GM03348 (cell line): ENCODE results near the gene ALKBH4.
A peak's percentile ranks its signal among the peaks of the same experiment; 100 is the strongest.
"Not testable (repeated sequence)": the region's sequence is repeated elsewhere in the genome, so short reads cannot be mapped to it uniquely, and the experiment has no call there.

ENCODE experiments used
- DNase-seq: peaks from one replicate; pipeline ENCODE4 v3.0.0; 2012; ENCODE audit warnings: low spot score

Gene ALKBH4

DNA sequence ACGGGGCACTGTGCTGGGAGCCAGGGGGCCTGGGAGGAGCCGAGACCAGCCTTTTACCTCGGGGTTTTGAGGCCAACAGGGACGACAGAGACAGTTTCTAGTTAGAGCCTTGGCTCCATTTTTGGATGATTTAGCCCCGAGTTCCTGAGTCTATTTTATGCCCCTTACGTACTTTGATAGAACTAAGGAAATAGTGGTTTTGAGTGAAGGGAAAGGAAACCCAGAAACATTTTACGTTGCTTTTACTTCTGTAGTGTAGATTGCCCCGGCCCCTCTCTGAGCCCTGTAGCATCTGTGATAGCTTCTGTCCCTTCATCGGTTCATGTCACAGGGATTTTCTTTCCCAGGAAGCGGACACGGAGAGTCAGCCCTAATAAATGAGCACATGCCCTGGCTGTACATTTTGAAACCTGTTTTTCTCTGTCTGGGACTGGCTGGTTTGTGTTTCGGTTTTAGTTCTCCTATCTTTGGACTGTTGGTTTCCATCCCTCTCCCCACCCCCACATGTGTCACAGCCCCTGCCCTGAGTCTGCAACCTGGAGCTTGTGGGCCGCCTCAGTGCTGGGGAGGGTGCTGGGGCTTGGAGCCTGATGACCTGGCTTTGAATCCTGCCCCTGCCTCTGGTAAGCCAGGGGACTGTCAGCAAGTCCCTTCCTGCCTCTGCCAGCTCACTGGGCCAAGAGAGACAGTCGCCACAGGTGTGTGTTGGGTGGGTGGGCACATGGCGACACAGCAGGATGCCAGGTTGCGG lies 38.2 kb downstream of the ALKBH4 start:
- DNase-seq = no peak

DNA sequence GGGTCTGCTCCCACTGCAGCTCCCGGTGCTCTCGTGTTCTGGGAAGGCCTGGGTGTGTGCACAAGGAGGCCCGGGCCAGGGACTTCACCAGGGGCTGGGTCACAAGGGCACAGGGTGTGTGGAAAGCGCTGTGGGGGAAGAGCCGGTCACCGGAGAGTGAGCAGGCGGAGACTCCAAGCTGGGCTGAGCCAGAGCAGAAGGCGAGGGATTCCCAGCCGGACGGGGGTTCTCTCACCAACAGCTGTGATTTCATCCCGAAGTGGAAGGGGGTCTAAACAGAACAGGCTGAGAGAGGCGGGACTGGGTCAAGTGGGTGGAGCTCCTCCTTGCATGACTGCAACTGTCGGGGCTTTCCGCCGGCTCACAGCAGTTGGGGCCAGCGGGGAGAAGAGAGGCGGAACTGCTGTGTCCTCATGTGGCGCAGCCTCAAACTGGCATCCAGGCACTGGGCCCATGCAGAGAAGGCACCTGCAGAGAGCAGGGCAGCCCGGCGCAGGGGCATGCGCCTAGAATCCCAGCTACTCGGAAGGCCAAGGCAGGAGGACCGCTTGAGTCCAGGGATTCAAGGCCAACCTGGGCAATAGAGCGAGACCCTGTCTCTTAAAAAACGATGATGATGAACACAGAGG lies 38.9 kb downstream of the ALKBH4 start:
- no peak for DNase-seq

DNA sequence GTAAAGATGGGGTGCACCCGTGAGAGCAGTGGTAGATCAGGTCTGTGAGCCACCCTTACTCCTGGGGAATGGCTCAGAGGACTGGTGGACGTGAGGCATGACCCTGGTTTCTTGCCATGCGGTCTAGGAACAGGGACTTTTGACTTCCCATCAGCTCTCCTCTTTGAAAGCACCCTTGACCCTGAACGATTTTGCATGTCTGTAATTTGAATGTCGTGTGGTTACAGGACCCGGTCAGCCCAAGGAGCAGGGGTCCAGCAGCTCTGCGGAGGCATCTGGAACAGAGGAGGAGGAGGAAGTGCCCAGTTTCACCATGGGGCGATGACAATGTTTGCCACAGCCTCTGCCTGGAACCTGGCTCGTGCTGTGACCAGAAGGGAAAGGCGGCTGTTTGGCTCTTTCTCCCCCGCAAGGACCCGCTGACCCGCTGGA lies 39.9 kb downstream of the ALKBH4 start:
- no peak for DNase-seq

DNA sequence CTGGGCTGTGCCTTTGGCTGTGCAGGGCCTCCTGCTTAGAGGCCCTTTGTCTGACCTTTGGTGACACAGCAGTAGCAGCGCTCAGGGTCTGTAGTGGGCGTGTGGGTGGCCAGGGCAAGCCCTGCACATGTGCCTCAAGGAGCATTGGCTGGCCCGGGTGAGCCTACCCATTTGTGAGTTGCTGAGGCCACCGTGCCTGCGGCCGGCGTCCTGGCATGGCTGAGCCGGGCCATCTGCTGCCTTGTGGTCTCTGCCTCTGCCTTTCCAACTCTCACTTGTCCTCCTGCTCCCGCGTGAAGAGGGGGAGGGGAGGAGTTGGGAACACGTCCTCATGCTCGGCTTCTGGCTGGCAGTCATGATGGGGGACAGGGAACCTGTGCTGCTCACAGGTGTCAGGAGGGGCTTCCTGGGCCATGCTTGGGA lies 40.5 kb downstream of the ALKBH4 start:
- no peak for DNase-seq

DNA sequence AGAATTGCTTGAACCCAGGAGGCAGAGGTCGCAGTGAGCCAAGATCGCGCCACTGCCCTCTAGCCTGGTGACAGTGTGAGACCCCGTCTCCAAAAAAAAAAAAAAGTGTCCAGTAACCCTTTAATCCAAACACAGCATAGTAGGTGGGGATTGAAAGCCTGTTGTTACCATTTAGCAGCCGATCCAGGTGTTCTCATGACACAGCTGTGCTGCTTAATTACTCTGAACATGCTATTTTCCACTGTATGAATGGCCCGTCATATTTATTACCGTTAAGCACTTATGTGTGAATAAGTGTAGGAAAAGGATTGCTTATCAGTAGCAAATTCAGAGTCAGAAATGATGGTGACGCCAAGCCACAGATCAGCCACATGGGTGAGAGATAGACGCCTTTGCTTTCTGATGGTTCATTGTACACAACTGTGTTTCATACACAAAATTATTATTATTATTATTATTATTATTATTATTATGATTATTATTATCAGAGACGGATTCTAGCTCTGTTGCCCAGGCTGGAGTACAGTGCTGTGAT lies 42.9 kb downstream of the ALKBH4 start:
- no peak for DNase-seq

DNA sequence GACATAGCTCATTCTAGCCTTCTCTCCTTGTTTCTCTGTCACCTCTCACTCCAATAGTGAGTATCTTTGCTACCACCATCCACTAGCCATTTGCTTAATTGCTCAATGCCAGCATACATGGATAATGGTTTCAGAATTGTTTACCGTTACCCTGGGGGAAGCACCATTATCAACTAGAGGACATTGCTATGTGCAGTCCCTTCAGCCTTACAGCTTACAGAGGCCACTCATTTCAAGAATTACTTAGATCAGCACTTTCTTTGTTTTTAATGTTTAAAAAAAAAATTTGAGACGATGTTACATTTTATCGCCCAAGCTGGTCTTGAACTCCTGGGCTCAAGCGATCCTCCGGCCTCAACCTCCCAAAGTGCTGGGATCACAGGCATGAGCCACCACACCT lies 46.1 kb downstream of the ALKBH4 start:
- DNase-seq = no peak

DNA sequence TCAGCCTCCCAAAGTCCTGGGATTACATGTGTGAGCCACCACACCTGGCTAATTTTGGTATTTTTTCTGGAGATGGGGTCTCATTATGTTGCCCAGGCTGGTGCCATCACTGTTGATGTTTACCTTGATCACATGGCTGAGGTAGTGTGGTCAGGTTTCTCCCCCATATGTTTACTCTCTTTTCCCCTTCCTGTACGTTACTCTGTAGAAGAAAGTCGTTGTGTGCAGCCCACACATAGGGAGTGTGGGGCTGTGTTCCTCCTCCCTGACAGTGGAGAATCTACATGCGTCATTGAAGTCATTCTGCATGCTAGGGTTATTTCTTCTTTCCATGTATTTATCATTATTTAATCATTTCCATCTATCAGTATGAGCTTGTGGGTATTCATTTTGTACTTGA lies 47.6 kb downstream of the ALKBH4 start:
- DNase-seq = no peak

DNA sequence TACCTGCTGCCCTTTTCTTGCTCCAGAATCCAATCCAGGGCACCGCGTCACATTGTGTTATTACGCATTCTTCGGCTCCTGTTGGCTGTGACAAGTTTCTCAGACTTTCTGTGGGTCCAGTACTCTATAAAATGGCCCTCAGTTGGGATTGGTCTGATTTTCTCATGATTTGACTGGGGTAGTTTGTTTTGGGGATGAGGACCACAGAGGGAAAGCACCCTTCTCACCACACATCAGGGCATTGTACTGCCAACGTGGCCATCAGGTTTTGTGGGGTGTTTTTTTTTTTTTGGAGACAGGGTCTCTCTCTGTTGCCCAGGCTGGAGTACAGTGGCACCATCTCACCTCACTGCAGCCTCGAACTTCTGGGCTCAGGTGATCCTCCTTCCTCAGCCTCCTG lies 48.3 kb downstream of the ALKBH4 start:
- no peak for DNase-seq

DNA sequence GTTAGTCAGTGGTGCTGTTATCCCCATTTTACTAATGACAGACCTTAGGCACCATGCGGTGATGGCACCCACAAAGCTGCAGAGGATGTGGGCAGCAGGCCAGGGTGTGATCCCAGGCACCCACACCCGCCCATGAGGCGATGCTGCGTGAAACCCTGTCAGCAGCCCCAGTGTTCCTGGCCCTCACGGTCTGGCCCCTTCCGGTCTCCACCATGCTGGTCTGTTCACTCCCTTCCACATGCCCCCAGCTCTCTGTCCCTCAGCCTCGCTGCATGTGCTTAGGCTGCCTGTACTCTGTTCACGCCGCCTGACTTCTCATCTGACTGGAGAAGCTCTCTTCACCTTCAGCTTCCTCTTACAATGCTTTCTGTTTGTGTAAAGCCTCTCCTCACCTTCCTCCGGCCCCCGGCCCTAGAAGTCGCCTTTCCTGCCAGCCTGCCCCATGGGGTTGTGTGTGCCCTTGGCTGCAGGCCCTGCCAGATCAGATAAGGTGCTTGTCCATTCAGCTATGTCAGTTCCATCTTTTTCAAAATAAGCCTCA lies 48.9 kb downstream of the ALKBH4 start:
- DNase-seq = no peak

DNA sequence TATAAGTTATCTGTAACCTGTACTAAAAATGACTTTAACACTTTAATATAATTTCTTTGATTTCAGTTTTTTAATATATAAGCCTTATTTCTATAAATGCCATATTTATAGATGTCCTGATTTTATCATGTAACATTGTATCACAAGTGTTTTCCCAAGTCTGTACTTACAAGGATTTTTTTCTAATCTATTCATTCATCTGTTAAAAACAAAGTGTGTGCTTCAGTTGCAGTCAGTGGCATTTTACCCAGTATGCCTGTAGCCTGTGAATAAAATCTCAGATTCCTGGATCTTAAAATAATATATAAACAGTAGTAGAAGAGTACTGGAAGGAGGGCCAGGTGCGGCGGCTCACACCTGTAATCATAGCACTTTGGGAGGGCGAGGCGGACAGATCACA lies 51.1 kb downstream of the ALKBH4 start:
- no peak for DNase-seq

DNA sequence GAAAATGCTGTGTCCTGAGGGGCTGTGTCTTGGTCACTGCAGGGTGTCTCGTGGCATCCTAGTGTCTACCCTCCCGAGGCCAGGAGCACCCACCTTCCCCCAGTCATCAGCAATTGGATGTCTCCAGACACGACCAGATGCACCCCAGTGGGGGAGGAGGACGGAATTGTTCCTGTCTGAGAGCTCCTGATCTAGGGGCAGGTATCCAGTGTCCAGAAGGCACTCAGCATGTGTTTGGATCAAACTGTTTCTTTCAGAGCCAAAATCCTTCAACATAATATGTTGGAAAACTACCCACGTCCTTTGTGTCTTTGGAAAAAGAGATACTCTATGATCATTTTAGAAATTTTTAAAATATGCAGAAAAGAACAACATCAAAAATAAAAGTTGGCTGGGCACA lies 51.6 kb downstream of the ALKBH4 start:
- no peak for DNase-seq

DNA sequence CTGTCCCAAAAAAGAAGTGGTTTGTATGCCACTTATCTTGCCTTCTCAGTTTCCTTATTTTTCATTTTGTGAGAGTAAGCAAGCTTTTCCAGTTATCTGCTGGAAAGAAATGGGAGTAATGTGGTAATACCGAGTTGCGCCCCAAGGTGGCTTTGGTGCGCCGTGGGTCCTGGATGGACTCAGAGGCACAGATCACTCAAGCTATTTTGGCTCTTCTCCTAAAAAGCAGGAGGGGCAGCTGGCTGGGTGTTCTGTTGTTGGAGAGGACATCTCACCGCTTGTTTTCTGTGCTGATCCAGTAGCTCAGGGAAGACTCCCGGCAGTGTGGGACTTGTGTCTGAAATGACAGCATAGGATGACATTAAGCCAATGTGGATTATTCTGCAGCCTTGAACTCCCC lies 52.1 kb downstream of the ALKBH4 start:
- peak; percentile 62 for DNase-seq

DNA sequence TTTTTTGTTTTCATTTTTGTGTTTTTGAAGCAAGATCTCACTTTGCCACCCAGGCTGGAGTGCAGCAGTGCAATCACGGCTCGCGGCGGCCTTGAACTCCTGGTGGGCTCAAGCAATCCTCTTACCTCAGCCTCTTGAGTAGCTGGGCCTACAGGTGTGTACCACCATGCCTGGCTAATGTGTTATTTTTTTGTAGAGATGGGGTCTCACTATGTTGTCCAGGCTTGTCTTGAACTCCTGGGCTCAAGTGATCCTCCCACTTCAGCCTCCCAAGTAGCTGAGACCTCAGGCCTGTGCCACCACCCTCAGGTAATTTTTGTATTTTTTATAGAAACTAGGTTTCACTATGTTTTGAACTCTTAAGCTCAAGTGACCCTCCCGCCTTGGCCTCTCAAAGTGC lies 53.7 kb downstream of the ALKBH4 start:
- no peak for DNase-seq

DNA sequence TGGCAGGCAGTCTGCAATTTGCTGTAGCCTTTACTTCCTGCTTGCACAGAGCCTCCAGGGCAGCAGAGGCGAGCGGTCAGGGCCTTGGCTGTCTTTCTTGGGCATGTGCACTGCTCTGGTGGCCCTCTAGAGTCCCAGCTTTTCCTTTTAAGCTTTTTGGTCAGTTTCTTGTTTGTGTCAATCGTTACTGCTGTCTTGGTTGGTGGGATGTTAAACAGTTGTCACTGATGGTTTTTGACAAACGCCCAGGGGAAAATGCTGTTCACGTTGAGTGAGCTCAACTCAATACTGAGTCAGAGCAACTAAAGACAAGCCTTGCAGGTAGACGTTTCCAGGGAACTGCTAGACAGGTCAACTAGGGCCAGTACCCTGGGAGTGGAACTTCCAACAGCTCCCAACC lies 54.5 kb downstream of the ALKBH4 start:
- no peak for DNase-seq

DNA sequence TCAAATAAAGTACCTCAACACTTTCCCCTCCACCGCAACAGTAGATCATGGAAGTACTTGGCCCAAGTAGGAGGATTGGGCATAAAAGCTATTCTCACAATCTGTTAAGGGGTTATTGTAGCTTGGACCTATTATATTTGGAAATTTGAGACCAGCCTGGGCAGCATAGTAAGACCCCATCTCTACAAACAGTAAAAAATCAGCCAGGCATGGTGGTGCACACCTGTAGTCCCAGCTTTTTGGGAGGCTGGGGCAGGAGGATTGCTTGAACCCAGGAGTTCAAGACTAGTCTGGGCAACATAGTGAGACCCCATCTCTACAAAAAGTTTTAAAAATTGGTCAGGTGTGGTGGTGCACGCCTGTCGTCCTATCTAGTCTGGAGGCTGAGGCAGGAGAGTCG lies 55.3 kb downstream of the ALKBH4 start:
- DNase-seq = no peak

DNA sequence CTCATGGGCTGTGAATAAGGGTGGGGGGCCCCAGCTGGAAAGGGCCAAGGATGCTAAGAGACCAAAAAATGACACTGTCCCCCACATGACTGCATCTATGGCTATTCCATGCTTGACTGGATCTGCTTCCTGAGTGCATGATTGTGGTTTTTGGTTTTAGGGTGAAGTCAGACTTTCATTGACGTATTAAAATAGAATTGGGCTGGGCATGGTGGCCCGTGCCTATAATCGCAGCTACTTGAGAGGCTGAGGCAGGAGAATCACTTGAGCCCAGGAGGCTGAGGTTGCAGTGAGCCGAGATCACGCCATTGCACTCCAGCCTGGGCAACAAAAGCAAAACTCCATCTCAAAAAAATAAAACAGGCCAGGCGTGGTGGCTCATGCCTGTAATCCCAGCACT lies 56.1 kb downstream of the ALKBH4 start:
- DNase-seq = not testable (repeated sequence)

DNA sequence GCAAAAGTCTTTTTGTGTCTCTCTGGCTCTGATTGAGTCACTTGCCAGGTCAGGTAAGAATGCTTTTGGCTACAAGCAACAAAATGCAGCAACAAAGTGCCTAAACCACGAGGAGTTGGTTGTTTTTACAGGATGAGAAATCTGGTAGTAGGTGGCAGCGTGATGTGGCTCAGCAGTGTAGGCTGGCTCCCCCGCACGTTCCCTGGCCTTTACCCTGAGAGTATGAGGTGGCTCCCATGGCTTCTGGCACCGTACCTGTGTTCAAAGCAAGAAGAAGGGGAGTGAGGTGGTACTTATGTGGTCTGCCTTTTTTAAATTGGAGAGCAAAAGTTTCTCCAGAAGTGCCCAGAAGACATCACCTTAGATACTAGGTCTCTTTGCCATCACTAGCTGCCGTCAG lies 56.8 kb downstream of the ALKBH4 start:
- no peak for DNase-seq
